ENCODE measurements around the gene NAE1. TPM values are rescaled to one million over a fixed set of nuclear protein-coding genes. Genes with fewer than 3 reads are reported as not detected.

NAE1 gene
- total RNA-seq, 1 donor from 2014 or later: 78.8 TPM

DNA sequence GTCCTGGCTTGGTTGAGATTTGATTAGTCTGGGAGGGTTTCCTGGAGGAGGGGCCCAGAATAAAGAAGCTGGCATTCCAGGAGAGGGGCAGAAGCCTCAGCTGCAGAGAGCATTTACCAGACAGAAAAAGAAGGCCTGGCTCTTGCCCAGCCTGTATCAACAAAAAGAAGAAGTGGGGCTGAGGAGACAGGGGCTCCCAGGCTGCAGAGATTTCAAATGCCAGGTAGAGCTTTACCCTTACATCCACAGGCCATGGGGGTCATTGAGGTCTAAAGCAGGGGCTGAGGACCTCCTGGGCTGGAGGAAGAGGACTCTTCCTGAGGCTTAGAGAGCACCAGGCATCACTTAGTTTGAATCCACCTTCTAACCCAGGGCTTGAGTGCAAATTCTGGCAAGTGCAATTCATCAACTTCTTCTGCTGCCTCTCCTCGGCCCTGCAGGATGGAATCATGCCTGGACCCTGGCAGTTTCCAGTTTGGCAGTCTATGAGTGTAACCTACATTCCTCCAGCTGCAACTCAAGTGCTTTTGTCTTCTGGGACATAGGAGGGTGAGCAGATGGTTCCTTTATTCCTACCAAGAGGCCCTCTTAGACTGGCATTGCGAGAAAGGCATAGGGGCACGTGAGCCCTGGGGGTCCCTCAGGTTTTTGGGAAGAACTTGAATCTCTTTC lies 28.8 kb upstream of the NAE1 start:
- Mint-ChIP-seq H3K36me3 (no peaks in the 10 kb centered on the region), H3K9me3 (no peaks in the 10 kb centered on the region), H3K4me1 (peaks cover 8% of the 10 kb centered on the region), H3K27ac (no peak overlapping the region), H3K27me3 (ENCODE audit: low read depth) (no peaks in the 10 kb centered on the region), H3K4me3 (no peak overlapping the region)
- no peak for DNase-seq (ENCODE audit: low spot score in 2 of 2, unreplicated experiment in 2 of 2)
- TF ChIP-seq, protein P1, sequence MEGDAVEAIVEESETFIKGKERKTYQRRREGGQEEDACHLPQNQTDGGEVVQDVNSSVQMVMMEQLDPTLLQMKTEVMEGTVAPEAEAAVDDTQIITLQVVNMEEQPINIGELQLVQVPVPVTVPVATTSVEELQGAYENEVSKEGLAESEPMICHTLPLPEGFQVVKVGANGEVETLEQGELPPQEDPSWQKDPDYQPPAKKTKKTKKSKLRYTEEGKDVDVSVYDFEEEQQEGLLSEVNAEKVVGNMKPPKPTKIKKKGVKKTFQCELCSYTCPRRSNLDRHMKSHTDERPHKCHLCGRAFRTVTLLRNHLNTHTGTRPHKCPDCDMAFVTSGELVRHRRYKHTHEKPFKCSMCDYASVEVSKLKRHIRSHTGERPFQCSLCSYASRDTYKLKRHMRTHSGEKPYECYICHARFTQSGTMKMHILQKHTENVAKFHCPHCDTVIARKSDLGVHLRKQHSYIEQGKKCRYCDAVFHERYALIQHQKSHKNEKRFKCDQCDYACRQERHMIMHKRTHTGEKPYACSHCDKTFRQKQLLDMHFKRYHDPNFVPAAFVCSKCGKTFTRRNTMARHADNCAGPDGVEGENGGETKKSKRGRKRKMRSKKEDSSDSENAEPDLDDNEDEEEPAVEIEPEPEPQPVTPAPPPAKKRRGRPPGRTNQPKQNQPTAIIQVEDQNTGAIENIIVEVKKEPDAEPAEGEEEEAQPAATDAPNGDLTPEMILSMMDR (IDR thresholded peaks at IDR 0.05; ENCODE audit: unreplicated experiment): no peak

DNA sequence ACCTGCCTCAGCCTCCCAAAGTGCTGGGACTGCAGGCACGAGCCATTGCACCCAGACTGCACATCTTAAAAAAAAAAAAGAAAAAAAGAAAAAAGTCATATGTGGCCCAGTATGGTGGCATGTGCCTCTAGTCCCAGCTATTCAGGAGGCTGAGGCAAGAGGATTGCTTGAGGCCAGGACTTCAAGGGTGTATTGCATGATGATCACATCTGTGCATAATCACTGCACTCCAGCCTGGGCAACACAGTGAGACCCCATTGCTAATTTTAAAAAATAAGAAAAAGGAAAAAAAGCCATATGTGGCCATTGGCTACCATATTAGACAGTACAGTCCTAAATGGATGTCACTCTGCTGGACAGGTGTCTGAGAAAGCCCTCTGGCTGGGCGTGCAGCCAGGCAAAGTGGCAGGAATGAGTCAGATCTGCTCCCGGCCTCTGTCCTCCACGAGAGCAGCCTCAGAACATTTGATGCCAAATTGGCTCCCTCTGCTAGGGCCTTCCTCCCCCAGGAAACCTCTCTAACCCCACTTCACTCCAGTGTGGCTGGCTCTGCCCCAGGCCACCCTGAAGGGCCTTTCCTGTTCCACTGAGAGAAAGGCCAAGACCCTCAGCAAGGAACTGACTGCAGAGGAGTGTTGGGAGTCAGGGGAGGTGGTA lies 28.1 kb upstream of the NAE1 start:
- H3K36me3 Mint-ChIP-seq: no peaks in the 10 kb centered on the region
- no peak overlapping the region for H3K27ac Mint-ChIP-seq
- no peaks in the 10 kb centered on the region for H3K27me3 Mint-ChIP-seq (ENCODE audit: low read depth)
- H3K9me3 Mint-ChIP-seq: no peaks in the 10 kb centered on the region
- H3K4me1 Mint-ChIP-seq: peaks cover 8% of the 10 kb centered on the region
- DNase-seq (ENCODE audit: low spot score in 2 of 2, unreplicated experiment in 2 of 2): no peak
- H3K4me3 Mint-ChIP-seq: no peak overlapping the region
- TF ChIP-seq, protein P1 (IDR thresholded peaks at IDR 0.05; ENCODE audit: unreplicated experiment): no peak

DNA sequence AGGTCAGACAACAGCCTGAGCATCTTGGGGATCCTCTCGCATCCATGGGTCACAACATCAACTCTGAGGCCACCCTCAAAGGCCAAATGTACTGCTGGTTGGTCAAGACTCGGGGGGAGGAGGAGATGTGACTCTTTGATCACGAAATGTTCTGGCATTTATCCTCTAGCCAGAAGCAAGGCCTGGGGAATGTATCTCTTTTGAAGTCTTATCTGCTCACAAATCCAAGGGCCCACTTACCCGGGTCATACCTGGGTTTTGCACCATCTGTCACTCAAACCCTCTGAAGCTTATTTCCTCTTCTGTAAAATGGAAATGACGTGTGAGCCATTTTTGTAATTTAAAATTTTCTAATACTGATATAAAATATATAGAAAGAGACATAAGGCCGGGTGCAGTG lies 26.7 kb upstream of the NAE1 start:
- no peaks in the 10 kb centered on the region for H3K9me3 Mint-ChIP-seq
- H3K4me3 Mint-ChIP-seq: no peak overlapping the region
- peaks cover 8% of the 10 kb centered on the region for H3K4me1 Mint-ChIP-seq
- DNase-seq (ENCODE audit: low spot score in 2 of 2, unreplicated experiment in 2 of 2): no peak
- no peaks in the 10 kb centered on the region for H3K27me3 Mint-ChIP-seq (ENCODE audit: low read depth)
- no peaks in the 10 kb centered on the region for H3K36me3 Mint-ChIP-seq
- H3K27ac Mint-ChIP-seq: no peak overlapping the region
- TF ChIP-seq, protein P1 (IDR thresholded peaks at IDR 0.05; ENCODE audit: unreplicated experiment): no peak

DNA sequence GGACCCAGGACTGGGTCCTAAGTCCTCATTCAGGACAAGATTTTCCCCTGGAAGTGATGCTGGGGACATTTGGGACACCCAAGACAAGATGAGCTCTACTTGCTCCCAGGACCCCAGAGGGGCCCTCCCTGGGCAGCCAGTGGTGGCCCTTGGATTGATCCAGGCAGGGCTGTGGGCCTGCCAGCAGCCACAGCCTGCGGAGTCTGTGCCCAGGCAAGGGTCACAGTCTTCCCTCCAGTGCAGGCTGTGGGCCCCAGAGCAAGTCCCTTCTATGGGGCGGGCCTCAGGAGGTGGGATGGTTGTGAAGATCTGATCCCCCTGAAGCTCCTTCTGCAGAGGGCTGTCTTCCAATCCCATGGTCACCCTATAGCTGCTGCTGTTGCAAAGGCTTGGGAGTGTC lies 26.0 kb upstream of the NAE1 start:
- DNase-seq (ENCODE audit: low spot score in 2 of 2, unreplicated experiment in 2 of 2): no peak
- H3K36me3 Mint-ChIP-seq: no peaks in the 10 kb centered on the region
- no peaks in the 10 kb centered on the region for H3K27me3 Mint-ChIP-seq (ENCODE audit: low read depth)
- H3K9me3 Mint-ChIP-seq: no peaks in the 10 kb centered on the region
- peaks cover 8% of the 10 kb centered on the region for H3K4me1 Mint-ChIP-seq
- TF ChIP-seq, protein P1 (IDR thresholded peaks at IDR 0.05; ENCODE audit: unreplicated experiment): no peak
- no peak overlapping the region for H3K27ac Mint-ChIP-seq
- no peak overlapping the region for H3K4me3 Mint-ChIP-seq

DNA sequence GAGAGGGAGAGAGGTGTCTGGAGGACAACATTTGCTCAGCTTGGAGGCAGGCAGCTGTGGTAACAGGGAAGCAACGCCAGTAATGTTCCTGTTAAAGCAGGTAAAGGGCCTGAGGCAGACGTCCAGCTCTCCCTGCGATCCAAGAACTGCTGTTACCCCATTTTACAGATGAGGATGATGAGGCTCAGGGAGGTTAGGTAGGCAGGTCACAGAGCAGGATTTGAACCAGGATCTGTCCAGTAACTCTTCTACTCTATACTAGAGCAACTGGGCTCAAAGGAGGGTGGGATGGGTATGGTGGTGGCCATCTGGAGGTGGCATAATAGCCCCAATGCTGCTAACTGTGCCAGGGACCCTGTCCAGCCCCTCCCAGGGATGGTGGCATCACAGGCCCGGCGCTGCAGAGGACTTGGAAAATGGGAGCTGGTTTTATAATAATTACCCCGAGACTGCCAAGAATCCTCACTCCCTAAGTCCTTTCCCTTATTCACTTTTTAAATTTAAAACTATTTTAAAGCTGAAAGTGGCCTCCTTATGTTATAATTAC lies 25.5 kb upstream of the NAE1 start:
- Mint-ChIP-seq H3K36me3 (no peaks in the 10 kb centered on the region), H3K4me1 (peaks cover 8% of the 10 kb centered on the region), H3K27me3 (ENCODE audit: low read depth) (no peaks in the 10 kb centered on the region), H3K4me3 (no peak overlapping the region), H3K27ac (no peak overlapping the region), H3K9me3 (no peaks in the 10 kb centered on the region)
- TF ChIP-seq, protein P1 (IDR thresholded peaks at IDR 0.05; ENCODE audit: unreplicated experiment): no peak
- DNase-seq (ENCODE audit: low spot score in 2 of 2, unreplicated experiment in 2 of 2): no peak

Data from mesothelial cell of epicardium (in vitro differentiated cells).